Left lung (tissue), 10 donors: ENCODE results near the gene CSNK1E. TPM values are rescaled to one million over a fixed set of nuclear protein-coding genes. Genes with fewer than 3 reads are reported as not detected.

ENCODE experiments used
- ATAC-seq: fragments of 200-7000 bp; cut with Tn5 transposase; one replicate; pipeline ENCODE4 v1.9.1; 2020; ENCODE audit warnings: moderate library complexity
- DNase-seq, 4 donors: peaks; one replicate each; pipeline ENCODE4 v3.0.0-alpha.2; 2013 to 2020
- H3K27ac ChIP-seq, 2 donors: fragments of 200-600 bp; sonication (generic) in 1 of 2; one replicate each; pipeline versions ENCODE4 v1.5.0 to v1.8.0; 2020 to 2021
- H3K27me3 ChIP-seq, 2 donors: fragments of 200-600 bp; sonication (generic) in 1 of 2; one replicate each; pipeline versions ENCODE4 v1.5.0 to v1.8.0; 2020 to 2021
- H3K36me3 ChIP-seq, 2 donors: fragments of 200-600 bp; sonication (generic) in 1 of 2; one replicate each; pipeline versions ENCODE4 v1.5.0 to v1.8.0; 2020 to 2021
- H3K4me1 ChIP-seq, 2 donors: fragments of 200-600 bp; one replicate each; pipeline ENCODE4 v1.8.0; 2021
- H3K4me3 ChIP-seq, 2 donors: fragments of 200-600 bp; sonication (generic) in 1 of 2; one replicate each; pipeline versions ENCODE4 v1.5.0 to v1.8.0; 2020 to 2021; ENCODE audit warnings: mild to moderate bottlenecking in 1 of 2
- H3K9me3 ChIP-seq, 2 donors: fragments of 200-600 bp; sonication (generic) in 1 of 2; one replicate each; pipeline versions ENCODE4 v1.5.0 to v1.8.0; 2020 to 2021
- CTCF ChIP-seq, 2 donors: fragments of 200-600 bp; sonication (generic) in 1 of 2; IDR thresholded peaks; one replicate each; pipeline versions ENCODE4 v1.5.0 to v1.8.0; 2021; ENCODE audit warnings: antibody characterized with exemption in 2 of 2
- intact Hi-C, 2 donors: fragments of 100-400 bp; cut with DNase I; formaldehyde crosslinking; loops; one replicate each; pipeline versions ENCODE4 v1.11.2 to v1.14.2; 2022
- polyA plus RNA-seq, 6 donors: library from polyadenylated mRNA; unstranded; fragments of 120-200 nt; gene quantifications; one replicate each; pipeline ENCODE4 v1.2.1, GENCODE V29; 2013; ENCODE audit not compliant: insufficient read length in 6 of 6
- total RNA-seq, 2 donors: library from RNA; stranded (reverse); fragmentation: NEBNext Ultra II Directional; extraction: Animal tissue kit (Norgen Biotek cat#: 25700); gene quantifications; one replicate each; pipeline ENCODE4 v1.2.1, GENCODE V29; 2021
- donor health status: DM: no; HTN: yes; CAD: no.
- donor health status: DM: no; HTN: no; CAD: no.

Gene CSNK1E
- total and polyA plus RNA-seq, 8 donors, result 95.3 to 209 (median 179) TPM

- no peak for ATAC-seq
These were observed 30.1 kb downstream of the CSNK1E start for GRCh38 chr22:38286915-38287669.

GRCh38 chr22:38285018-38285417 is 32.2 kb downstream of the CSNK1E start:
- H3K9me3 ChIP-seq, result no peaks in the 10 kb centered on the region
- intact Hi-C loops, result no loop called here
- ATAC-seq (no peak), DNase-seq (no peak)
- peak overlapping the region; percentile 7 to 13 for H3K27ac ChIP-seq
- H3K27me3 ChIP-seq, result no peaks in the 10 kb centered on the region
- peaks cover 0 to 17% of the 10 kb centered on the region in 2 donors for H3K36me3 ChIP-seq
- H3K4me1 ChIP-seq, result peaks cover 5 to 15% of the 10 kb centered on the region in 2 donors
- no peak for TF ChIP-seq CTCF (IDR thresholded peaks at IDR 0.05)
- H3K4me3 ChIP-seq, result no peak overlapping the region

More at GRCh38 chr22:38286915-38287669, 30.1 kb downstream of the CSNK1E start:
- no peak overlapping the region for H3K27ac ChIP-seq
- DNase-seq, result no peak
- H3K4me3 ChIP-seq, result no peak overlapping the region
- peaks cover 0 to 37% of the 10 kb centered on the region in 2 donors for H3K36me3 ChIP-seq
- no peaks in the 10 kb centered on the region for H3K9me3 ChIP-seq
- H3K4me1 ChIP-seq, result peaks cover 5 to 20% of the 10 kb centered on the region in 2 donors
- no peak for TF ChIP-seq CTCF (IDR thresholded peaks at IDR 0.05)
- H3K27me3 ChIP-seq, result no peaks in the 10 kb centered on the region
- intact Hi-C loops, result no loop called here

- H3K4me3 ChIP-seq, result no peak overlapping the region
- intact Hi-C loops, result no loop called here
- peaks cover 0 to 7% of the 10 kb centered on the region in 2 donors for H3K36me3 ChIP-seq
- DNase-seq, result no peak
- H3K9me3 ChIP-seq, result no peaks in the 10 kb centered on the region
- H3K27ac ChIP-seq, result peak overlapping the region; percentile 65 to 70
- TF ChIP-seq CTCF (IDR thresholded peaks at IDR 0.05), result no peak
- H3K4me1 ChIP-seq, result peaks cover 5 to 7% of the 10 kb centered on the region in 2 donors
- peak; percentile 50 for ATAC-seq
- H3K27me3 ChIP-seq, result no peaks in the 10 kb centered on the region
These were observed 33.2 kb downstream of the CSNK1E start for GRCh38 chr22:38284042-38284402.

- H3K27ac ChIP-seq, result peak overlapping the region in 1 of 2 donors; percentile 70
- intact Hi-C loops, result no loop called here
- ATAC-seq, result no peak
These were observed 34.8 kb downstream of the CSNK1E start for GRCh38 chr22:38282397-38282796.

More at GRCh38 chr22:38282397-38282796, 34.8 kb downstream of the CSNK1E start:
- no peak for DNase-seq
- no peak for TF ChIP-seq CTCF (IDR thresholded peaks at IDR 0.05)
- Histone ChIP-seq H3K9me3 (no peaks in the 10 kb centered on the region), H3K4me3 (no peak overlapping the region), H3K4me1 (peaks cover 5 to 7% of the 10 kb centered on the region in 2 donors), H3K36me3 (no peaks in the 10 kb centered on the region), H3K27me3 (no peaks in the 10 kb centered on the region)
